ENCODE measurements around the gene MARS2.
"Not testable (repeated sequence)": the region's sequence is repeated elsewhere in the genome, so short reads cannot be mapped to it uniquely, and the experiment has no call there.

The MARS2 gene

DNA sequence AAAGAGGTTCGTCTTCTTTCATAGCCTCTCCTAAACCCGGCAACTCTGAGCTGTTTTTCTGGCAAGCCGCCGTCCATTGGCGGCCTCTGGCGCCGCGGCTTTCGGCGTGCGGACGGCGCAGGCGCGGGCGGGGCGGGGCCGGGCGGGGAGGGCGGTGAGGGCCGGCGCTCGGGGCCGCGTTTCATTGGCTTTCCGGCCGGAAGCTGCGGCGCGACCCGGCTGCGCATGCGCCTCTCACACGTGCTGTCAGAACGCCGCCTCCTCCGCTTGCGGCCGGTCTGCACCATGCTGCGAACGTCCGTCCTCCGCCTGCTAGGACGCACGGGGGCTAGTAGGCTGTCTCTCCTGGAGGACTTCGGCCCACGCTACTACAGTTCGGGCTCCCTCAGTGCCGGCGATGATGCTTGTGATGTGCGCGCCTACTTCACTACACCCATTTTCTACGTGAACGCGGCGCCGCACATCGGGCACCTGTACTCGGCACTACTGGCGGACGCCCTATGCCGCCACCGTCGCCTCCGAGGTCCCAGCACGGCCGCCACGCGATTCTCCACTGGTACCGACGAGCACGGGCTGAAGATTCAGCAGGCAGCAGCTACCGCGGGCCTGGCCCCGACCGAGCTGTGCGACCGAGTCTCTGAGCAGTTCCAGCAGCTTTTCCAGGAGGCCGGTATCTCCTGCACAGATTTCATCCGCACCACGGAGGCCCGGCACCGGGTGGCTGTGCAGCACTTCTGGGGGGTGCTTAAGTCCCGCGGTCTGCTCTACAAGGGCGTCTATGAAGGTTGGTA lies at the start of gene MARS2:
Gene MARS2, plus strand, starts transcription at position 249 of the 791 bp plus-strand sequence. Its CDS starts 37 bp downstream, at position 286.
- peak; percentile 82 to 89 for DNase-seq (ENCODE audit: low read depth in 2 of 2)

DNA sequence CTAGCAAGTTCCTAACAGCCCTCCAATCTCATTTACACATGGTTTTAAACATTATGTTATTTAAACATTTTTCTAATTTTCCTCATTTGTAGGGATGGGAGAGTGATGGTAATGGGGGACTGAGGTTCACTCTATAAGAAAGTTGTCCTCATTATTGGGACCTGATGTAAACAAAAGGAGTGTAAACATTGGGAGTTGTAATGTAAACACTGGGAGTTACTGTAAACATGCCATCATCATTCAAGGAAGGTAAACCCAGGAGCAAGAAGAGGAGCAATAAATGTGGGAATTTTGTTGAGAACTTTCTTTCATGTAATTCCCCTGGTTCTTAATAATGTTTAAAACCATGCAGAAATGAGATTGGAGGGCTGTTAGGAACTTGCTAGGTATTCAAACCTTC lies 47.6 kb upstream of the MARS2 start:
- DNase-seq (ENCODE audit: low read depth in 2 of 2) = no peak

GRCh38 chr2:197661626-197662025 lies 43.5 kb upstream of the MARS2 start:
- no peak for DNase-seq (ENCODE audit: low read depth in 2 of 2)

DNA sequence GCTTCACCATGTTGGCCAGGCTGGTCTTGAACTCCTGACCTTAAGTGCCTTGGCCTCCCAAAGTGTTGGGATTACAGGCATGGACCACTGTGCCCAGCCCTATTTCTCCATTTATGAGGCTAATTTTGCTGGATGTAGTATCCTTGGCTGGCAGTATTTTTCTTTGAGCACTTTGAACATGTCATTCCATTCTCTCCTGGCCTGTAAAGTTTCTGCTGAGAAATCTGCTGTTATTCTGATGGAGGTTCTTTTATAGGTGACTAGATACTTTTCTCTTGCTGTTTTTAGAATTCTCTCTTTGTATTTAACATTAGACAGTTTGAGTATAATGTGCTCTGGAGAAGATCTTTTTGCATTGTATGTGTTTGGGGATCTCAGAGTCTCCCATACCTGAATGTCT lies 38.9 kb upstream of the MARS2 start:
- DNase-seq (ENCODE audit: low read depth in 2 of 2) = no peak

GRCh38 chr2:197668296-197668695 lies 36.9 kb upstream of the MARS2 start:
- DNase-seq (ENCODE audit: low read depth in 2 of 2) = no peak

GRCh38 chr2:197669077-197669476 lies 36.1 kb upstream of the MARS2 start:
- no peak for DNase-seq (ENCODE audit: low read depth in 2 of 2)

DNA sequence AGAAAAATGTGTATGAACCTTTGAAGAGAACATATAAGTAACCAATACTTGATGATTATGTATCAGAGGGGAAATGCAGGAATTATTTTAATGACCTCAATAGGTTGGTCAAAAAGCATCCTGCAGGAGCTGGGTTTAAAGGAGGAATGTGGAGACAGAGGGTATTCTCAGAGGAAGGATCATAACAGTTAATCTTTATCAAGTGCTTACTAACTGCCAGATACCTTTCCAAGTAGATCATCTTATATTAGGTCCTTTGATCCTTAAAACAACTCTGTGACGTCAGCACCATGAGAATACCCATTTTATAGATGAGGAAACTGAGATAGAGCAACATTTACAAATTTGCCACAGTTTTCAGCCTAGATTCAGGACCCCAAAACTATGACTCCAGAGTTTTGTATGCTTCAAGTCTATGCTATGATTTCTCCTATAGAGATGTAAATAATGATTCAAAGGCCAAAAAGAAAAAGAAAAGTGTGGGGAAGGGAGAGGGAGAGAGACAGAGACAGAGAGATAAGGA lies 32.7 kb upstream of the MARS2 start:
- DNase-seq (ENCODE audit: low read depth in 2 of 2) = no peak

DNA sequence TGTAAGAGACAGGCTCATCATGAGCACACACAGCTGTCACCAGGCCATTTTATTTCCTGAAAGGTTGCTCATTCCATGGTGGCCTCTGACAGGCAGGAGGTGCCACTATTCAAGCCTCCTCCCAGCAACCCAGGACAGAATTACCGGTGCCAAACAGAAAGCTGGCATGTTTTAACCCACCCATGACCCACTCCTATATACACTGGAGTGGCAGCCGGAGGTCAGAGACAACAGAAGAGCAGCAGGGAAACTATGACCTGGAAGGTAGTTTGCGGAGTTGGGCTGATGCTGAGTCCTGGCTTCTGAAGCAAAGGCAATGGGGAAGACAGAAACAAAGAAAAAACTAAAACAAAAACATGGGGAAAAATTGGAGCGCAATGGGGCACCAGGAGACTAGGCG lies 32.1 kb upstream of the MARS2 start:
- no peak for DNase-seq (ENCODE audit: low read depth in 2 of 2)

DNA sequence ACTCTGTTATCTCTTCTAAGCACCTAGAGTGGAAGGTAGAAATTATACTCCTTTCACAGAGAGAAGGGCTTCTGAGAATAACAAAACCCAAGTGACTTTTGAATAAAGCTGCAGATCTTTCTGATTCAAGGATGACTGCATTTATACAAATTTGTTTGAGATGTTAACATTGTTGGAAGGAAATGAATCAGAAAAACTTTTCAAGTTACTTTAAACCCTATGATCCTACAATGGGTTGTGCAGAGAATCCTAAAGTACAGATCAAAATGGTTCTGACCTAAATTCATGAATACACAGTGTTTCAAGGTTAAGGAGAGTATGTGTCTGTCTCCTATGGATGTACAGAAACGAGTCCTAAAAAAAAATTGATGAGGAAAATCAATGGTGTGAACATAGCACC lies 31.6 kb upstream of the MARS2 start:
- DNase-seq (ENCODE audit: low read depth in 2 of 2) = no peak

DNA sequence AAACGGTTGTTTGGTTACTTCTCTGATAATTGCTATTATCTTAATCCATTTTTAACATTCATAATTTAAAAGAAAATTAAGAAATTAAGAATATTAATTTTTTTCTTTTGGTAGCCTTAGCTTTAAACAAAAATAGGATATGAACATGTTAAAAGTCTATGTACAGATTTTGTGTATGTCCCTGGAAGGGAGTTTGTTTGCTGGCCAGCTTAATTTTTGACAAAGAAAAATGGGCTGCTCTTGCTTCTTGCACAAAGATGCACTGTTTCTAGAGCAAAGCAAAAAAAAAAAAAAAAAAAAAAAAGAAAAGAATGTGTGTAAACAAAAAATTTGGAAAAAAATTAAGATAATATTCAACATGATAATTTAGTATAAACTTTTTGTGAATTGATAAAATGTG lies 31.1 kb upstream of the MARS2 start:
- DNase-seq (ENCODE audit: low read depth in 2 of 2) = no peak

DNA sequence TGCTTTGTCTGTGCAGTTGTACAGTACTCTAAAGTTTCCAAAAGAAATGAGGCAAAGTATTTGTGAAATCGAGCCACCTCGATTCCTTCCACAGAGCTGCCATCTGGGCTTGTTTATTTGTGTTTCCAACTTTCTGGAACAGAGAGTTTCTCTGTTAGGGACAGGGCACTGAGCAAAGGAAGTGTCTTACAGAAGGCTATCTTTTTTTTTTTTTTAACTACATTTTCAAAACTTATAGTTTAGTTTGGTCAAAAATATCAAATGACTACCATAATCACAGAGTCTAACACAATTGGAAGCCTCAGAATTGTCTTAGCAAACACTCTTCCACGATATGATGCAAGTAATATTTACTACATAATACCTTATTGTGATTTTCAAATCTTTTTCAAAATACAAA lies 30.6 kb upstream of the MARS2 start:
- DNase-seq (ENCODE audit: low read depth in 2 of 2) = no peak

GRCh38 chr2:197675246-197675645 lies 29.9 kb upstream of the MARS2 start, which contains the start of gene RFTN2:
RFTN2 (minus strand) TSS chr2:197675587; CDS start chr2:197675458, 129 bp downstream.
- DNase-seq (ENCODE audit: low read depth in 2 of 2) = no peak

GRCh38 chr2:197675711-197676188 lies 29.4 kb upstream of the MARS2 start:
- no peak for DNase-seq (ENCODE audit: low read depth in 2 of 2)

DNA sequence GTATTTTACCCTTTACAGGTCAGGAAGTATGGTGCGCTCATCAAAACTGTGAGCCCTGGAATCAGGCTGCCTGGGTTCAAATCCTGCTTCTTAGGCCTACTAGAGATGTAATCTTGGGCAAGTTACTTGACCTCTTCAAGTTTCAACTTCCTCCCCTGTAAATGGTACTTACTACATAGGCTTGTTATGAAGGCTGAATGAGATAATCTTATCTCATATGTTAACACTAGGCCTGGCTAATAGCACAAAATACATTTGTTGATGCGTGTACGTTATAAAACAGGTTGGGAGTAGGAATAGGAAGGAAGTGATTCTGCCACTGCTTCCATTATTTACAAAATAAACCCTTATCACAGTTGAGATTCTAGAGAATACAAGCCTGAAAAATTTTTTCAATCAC lies 28.1 kb upstream of the MARS2 start:
- DNase-seq (ENCODE audit: low read depth in 2 of 2) = no peak

- DNase-seq (ENCODE audit: low read depth in 2 of 2) = no peak
Measured at GRCh38 chr2:197677483-197677882, 27.7 kb upstream of the MARS2 start.

GRCh38 chr2:197695206-197695605 lies 10.0 kb upstream of the MARS2 start:
- not testable (repeated sequence) for DNase-seq (ENCODE audit: low read depth in 2 of 2)

DNA sequence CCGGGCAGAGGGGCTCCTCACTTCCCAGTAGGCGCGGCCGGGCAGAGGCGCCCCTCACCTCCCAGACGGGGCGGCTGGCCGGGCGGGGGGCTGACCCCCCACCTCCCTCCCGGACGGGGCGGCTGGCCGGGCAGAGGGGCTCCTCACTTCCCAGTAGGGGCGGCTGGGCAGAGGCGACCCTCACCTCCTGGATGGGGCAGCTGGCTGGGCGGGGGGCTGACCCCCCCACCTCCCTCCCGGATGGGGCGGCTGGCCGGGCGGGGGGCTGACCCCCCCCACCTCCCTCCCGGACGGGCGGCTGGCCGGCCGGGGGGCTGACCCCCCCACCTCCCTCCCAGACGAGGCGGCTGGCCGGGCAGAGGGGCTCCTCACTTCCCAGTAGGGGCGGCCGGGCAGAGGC lies 9.2 kb upstream of the MARS2 start:
- not testable (repeated sequence) for DNase-seq (ENCODE audit: low read depth in 2 of 2)

DNA sequence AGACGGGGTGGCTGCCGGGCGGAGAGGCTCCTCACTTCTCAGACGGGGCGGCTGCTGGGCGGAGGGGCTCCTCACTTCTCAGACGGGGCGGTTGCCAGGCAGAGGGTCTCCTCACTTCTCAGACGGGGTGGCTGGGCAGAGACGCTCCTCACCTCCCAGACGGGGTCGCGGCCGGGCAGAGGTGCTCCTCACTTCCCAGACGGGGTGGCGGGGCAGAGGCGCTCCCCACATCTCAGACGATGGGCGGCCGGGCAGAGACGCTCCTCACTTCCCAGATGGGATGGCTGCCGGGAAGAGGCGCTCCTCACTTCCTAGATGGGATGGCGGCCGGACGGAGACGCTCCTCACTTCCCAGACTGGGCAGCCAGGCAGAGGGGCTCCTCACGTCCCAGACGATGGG lies 8.6 kb upstream of the MARS2 start:
- not testable (repeated sequence) for DNase-seq (ENCODE audit: low read depth in 2 of 2)

- DNase-seq (ENCODE audit: low read depth in 2 of 2) = not testable (repeated sequence)
Measured at GRCh38 chr2:197699724-197700123, 5.4 kb upstream of the MARS2 start.

DNA sequence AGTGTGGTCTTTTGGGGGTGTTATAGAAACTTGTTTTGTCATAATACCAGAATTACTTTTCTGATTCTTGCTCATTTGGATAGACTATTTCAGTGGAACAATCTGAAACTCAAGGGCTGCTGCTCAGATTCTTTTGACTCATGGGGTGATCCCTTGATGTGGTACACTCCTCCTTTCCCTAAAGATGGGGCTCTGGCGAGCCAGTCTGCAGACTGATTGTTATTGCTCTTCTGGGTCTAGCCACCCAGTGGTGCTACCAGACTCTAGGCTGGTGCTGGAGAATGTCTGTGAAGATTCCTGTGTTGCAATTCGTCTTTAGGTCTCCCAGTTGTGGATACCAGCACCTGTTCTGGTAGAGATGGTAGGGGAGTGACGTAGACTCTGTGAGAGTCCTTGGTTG lies 4.2 kb upstream of the MARS2 start:
- no peak for DNase-seq (ENCODE audit: low read depth in 2 of 2)

DNA sequence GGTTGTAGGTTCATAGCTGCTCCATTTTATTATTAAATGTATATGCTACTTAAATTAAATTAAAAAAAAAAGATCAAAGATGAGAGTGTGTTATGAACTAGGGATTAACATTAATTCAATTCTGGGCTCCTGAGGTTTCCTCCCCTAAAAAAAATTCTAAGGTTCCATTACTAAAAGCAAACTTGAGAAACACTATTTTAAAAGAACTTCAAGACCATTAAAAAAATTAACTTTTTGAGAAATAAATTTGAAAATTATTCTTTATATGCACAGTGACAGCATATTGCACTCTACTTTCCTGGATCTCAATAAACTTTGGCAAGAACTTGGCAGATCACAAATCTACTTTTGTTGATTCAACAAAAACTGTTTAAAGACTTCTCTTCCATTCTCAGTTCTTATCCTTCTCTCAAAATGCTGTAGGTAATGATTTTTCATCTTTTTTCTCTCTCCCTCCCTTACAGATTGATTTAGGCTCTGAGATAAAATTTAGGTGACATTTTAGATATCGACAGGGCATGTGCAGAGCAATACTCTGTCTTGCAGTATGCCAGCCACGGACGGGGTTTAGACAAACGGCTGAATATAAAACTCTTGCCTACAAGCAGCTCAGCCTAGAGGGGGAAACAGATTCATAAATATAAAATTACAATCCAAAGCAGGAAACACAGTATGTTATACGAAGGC lies 592 bp upstream of the MARS2 start:
- no peak for DNase-seq (ENCODE audit: low read depth in 2 of 2)

GRCh38 chr2:197705912-197706838 lies 1.0 kb downstream of the MARS2 start:
- no peak for DNase-seq (ENCODE audit: low read depth in 2 of 2)

Data from stimulated activated CD8-positive, alpha-beta memory T cell treated with anti-CD3 and anti-CD28 coated beads, Interleukin-2, amount 100 ng/mL, for 1 hour (primary cell).